GM19328 (cell line): ENCODE measurements around the gene NUDT16L1.

Experiments
- ATAC-seq: cut with Tn5 transposase; IDR thresholded peaks from one replicate; pipeline ENCODE4 v1.9.1; 2021; ENCODE audit warnings: mild to moderate bottlenecking, moderate library complexity; ENCODE audit not compliant: unreplicated experiment

NUDT16L1 gene

GRCh38 chr16:4693956-4694641 lies 737 bp downstream of the NUDT16L1 start:
- ATAC-seq, result peak; percentile 3

GRCh38 chr16:4694642-4695451 lies 1.5 kb downstream of the NUDT16L1 start:
- ATAC-seq, result no peak

DNA sequence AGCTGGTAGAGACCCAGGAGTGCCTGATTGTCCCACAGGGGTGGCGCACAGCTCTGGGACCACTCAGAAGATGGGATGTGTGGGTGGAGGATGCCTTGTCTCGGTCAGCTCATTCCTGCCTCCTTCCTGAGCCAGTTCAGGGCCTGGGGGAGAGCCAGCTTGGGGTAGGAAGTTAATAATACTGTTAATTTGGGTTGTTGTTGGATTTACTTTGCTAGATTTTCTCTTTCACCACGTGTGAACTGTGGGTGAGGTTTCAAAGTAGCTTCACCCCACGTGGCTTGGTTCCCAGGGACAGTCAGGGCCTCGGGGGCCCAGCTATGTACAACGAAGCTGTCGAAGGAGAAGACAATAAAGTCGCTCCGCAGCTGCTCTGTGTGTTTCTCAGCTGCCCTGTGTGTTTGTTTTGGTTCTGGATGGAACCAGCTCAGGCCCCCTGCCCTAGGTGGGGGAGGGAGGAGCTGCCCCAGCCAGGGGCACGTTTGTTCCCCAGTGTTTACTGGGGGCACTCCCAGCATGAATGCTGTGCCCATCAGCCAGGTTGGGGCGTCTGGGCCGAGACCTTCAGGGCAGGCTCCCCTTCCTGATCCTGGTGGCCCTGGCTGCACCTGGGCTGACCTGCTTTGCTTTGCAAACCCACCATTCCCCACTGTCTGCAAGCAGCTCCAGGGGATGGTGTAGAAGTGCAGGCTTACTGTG lies 2.3 kb downstream of the NUDT16L1 start:
- ATAC-seq, result no peak

- no peak for ATAC-seq
Observed at GRCh38 chr16:4696172-4696904, 3.0 kb downstream of the NUDT16L1 start.

DNA sequence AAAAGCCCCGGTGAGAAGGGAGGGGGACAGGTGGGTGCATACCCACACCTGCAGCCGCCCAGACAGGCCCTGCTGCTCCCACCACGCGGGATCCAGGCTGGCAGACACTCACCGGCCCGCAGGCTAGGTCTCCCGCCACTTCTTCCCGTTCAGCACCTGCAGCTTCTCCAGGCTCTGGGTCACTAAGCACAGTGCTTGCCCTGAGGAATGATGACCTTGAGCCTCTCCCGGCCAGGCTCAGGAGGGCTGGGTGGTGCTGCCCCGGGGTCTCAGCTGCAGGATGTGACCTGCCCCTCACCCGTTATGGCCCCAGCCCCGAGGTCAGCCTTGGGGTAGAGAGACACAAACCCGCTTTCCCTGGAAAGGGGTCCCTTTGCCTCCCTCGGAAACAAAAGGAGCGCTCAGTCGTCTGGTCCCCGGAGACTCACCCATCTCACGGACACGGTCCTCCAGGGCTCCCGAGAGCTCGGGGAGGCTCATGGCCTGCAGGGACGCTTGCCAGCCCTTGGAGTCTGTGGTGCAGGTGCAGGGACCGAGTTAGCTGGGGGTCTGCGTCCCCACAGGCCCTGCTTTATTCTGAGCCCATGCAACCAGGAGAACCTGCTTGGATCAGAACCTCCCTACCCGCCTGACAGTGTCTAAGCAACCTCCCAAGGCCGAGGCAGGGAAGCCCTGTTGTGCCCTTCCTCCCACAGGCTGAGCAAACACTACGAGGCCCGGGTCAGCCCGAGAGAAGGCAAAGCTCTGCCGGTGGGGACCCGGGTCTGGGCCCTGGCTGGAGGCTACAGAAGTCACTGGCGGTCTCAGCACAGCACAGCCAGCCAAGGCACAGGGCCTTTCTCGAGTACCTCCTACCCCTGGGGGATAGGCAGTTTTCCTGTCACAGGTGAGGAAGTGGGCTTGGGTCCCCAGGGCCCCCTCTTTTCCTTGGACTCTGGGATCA lies 3.8 kb downstream of the NUDT16L1 start:
- no peak for ATAC-seq

GRCh38 chr16:4697848-4698291 lies 4.5 kb downstream of the NUDT16L1 start:
- no peak for ATAC-seq

- no peak for ATAC-seq
Observed at GRCh38 chr16:4698321-4699045, 5.1 kb downstream of the NUDT16L1 start.

- no peak for ATAC-seq
Observed at GRCh38 chr16:4699046-4699556, 5.7 kb downstream of the NUDT16L1 start.

- ATAC-seq, result no peak
Observed at GRCh38 chr16:4700380-4700996, 7.1 kb downstream of the NUDT16L1 start.

- ATAC-seq, result no peak
Observed at GRCh38 chr16:4700997-4701743, 7.8 kb downstream of the NUDT16L1 start.

GRCh38 chr16:4701791-4702465 lies 8.6 kb downstream of the NUDT16L1 start:
- no peak for ATAC-seq

- no peak for ATAC-seq
Observed at GRCh38 chr16:4702466-4702808, 9.1 kb downstream of the NUDT16L1 start.

- ATAC-seq, result no peak
Observed at GRCh38 chr16:4703906-4704305, 10.5 kb downstream of the NUDT16L1 start.

- ATAC-seq, result no peak
Observed at GRCh38 chr16:4704491-4704890, 11.1 kb downstream of the NUDT16L1 start.

DNA sequence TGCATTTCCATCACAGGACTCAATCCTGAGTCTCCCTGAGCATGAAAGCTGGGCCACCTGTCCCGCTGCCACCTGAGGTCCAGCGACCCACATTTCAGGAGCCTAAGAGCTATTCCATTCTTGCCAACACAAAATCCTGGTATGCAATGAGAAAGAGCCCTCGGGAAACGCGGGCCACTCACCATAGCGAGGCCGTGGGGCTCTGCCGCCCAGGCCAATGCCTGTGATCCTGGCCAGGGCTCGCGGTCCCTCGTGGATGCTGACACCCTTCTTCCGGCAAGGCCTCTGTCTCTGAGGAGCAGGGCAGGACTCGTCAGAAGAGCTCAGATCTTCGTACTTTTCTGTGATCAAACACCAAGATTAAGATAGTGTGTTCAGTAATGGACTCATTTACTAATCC lies 11.6 kb downstream of the NUDT16L1 start:
- no peak for ATAC-seq

- ATAC-seq, result no peak
Observed at GRCh38 chr16:4706871-4707270, 13.5 kb downstream of the NUDT16L1 start.

DNA sequence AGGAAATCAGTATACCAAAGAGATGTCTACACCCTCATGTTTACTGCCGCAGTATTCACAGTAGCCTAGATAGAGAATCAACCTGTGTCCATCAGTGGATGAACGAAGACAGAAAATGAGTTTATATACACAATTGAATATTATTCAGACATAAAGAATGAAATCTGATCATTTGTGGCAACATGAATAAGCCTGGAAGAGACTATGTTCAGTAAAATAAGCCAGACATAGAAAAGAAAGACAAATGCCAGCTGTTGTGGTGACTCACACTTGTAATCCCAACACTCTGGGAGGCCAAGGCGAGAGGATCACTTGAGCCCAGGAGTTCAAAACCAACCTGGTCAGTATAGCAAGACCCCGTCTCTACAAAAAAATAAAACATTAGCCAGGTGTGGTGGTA lies 16.1 kb downstream of the NUDT16L1 start:
- ATAC-seq, result no peak
